Endodermal cell (in vitro differentiated cells): ENCODE measurements around the gene BSX. TPM values are rescaled to one million over a fixed set of nuclear protein-coding genes. Genes with fewer than 3 reads are reported as not detected.

Experiments used
- DNase-seq: peaks from one replicate; pipeline ENCODE4 v3.0.0-alpha.2; 2017
- H3K27ac ChIP-seq: 2 replicates; pipeline ENCODE4 v1.5.1; 2013; ENCODE audit warnings: mild to moderate bottlenecking, low read depth, low read length, moderate library complexity
- H3K27me3 ChIP-seq: 2 replicates; pipeline ENCODE4 v1.6.1; 2013; ENCODE audit warnings: mild to moderate bottlenecking, low read length, moderate library complexity; ENCODE audit not compliant: insufficient read depth, control insufficient read depth, poor library complexity, severe bottlenecking
- H3K36me3 ChIP-seq: 2 replicates; pipeline ENCODE4 v1.7.0; 2013; ENCODE audit warnings: mild to moderate bottlenecking, low read length, moderate library complexity; ENCODE audit not compliant: control insufficient read depth, insufficient read depth
- H3K4me1 ChIP-seq: one replicate; pipeline ENCODE4 v1.7.0; 2013; ENCODE audit warnings: low read length; ENCODE audit not compliant: control insufficient read depth, insufficient read depth
- H3K4me3 ChIP-seq: 2 replicates; pipeline ENCODE4 v1.5.1; 2013; ENCODE audit warnings: mild to moderate bottlenecking, low read length, moderate library complexity
- H3K9ac ChIP-seq: 2 replicates; pipeline ENCODE4 v1.6.1; 2013; ENCODE audit warnings: mild to moderate bottlenecking, low read length, moderate library complexity; ENCODE audit not compliant: poor library complexity, severe bottlenecking; ENCODE audit errors: extremely low read depth
- H3K9me3 ChIP-seq: 2 replicates; pipeline ENCODE4 v1.6.1; 2013; ENCODE audit warnings: mild to moderate bottlenecking, low read length, moderate library complexity; ENCODE audit not compliant: control insufficient read depth
- H3K27ac Mint-ChIP-seq: 2 replicates; pipeline ENCODE4 v1.8.0; 2020; ENCODE audit warnings: mixed read lengths
- H3K27me3 Mint-ChIP-seq: 2 replicates; pipeline ENCODE4 v1.8.0; 2021; ENCODE audit warnings: mild to moderate bottlenecking, mixed read lengths; ENCODE audit not compliant: insufficient read depth
- H3K36me3 Mint-ChIP-seq: 2 replicates; pipeline ENCODE4 v1.8.0; 2020; ENCODE audit warnings: low read depth, mixed read lengths
- H3K4me1 Mint-ChIP-seq: 2 replicates; pipeline ENCODE4 v1.8.0; 2020; ENCODE audit warnings: mixed read lengths
- H3K4me3 Mint-ChIP-seq: 2 replicates; pipeline ENCODE4 v1.8.0; 2020; ENCODE audit warnings: mild to moderate bottlenecking, moderate library complexity, mixed read lengths
- H3K9me3 Mint-ChIP-seq: 2 replicates; pipeline ENCODE4 v1.8.0; 2020; ENCODE audit warnings: mild to moderate bottlenecking, mixed read lengths
- WGBS, 2 experiments: methylation state at CpG; one replicate each; pipeline versions ENCODE4 v1.1.5 to v1.1.7; 2013; ENCODE audit warnings: missing lambda C conversion rate in 2 of 2, mixed read lengths in 1 of 2; ENCODE audit not compliant: insufficient coverage in 1 of 2, insufficient read length in 1 of 2; 5-methylcytosine and 5-hydroxymethylcytosine counted together
- total RNA-seq, 2 donors: library from RNA; stranded (reverse); fragmentation: NEBNext Ultra II Directional in 1 of 2; extraction: Animal tissue kit (Norgen Biotek cat#: 25700) in 1 of 2; gene quantifications; 2 replicates in 1 of 2; 3 replicates in 1 of 2; pipeline ENCODE4 v1.2.1, GENCODE V29; 2021
- TF ChIP-seq, protein P1 (sequence below): fragments of 200-600 bp; sonication (generic); conservative IDR thresholded peaks from 2 replicates; pipeline ENCODE4 v1.5.0; 2021; ENCODE audit warnings: antibody characterized with exemption, mild to moderate bottlenecking

The BSX gene
- total RNA-seq, 2 donors from 2014 or later, result not detected

DNA sequence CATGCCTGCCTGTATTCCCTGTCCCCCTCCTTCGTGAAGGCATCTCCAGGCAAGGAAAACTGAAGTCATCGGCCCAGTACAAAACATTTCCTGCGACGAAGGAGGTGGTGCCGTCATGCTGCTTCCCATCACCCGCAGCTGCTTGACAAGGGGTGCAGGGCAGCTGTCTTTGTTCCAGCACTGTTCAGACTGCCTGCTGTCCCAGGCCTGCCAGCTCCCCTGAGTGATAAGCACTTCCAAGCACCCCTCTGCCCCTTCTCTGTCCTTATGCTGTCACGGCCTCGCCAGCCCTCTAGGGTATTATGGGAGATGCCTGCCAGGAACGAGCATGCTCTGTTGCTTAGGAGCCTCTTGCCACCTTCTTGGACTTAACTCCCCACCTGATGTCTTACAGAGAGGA lies 37.1 kb upstream of the BSX start:
- 90% methylated on average over 9 of the region's 9 CpGs for WGBS, 2 experiments
- Histone ChIP-seq H3K27me3 (peaks cover 11% of the 10 kb centered on the region), H3K27ac (no peak overlapping the region), H3K9me3 (no peaks in the 10 kb centered on the region), H3K9ac (no peak overlapping the region), H3K4me3 (no peak overlapping the region), H3K36me3 (no peaks in the 10 kb centered on the region), H3K4me1 (no peaks in the 10 kb centered on the region)
- Mint-ChIP-seq H3K4me3 (no peak overlapping the region), H3K4me1 (peaks cover 6% of the 10 kb centered on the region), H3K9me3 (peaks cover 6% of the 10 kb centered on the region), H3K36me3 (no peaks in the 10 kb centered on the region), H3K27ac (no peak overlapping the region), H3K27me3 (peaks cover 23% of the 10 kb centered on the region)
- DNase-seq, result no peak
- TF ChIP-seq, protein P1, sequence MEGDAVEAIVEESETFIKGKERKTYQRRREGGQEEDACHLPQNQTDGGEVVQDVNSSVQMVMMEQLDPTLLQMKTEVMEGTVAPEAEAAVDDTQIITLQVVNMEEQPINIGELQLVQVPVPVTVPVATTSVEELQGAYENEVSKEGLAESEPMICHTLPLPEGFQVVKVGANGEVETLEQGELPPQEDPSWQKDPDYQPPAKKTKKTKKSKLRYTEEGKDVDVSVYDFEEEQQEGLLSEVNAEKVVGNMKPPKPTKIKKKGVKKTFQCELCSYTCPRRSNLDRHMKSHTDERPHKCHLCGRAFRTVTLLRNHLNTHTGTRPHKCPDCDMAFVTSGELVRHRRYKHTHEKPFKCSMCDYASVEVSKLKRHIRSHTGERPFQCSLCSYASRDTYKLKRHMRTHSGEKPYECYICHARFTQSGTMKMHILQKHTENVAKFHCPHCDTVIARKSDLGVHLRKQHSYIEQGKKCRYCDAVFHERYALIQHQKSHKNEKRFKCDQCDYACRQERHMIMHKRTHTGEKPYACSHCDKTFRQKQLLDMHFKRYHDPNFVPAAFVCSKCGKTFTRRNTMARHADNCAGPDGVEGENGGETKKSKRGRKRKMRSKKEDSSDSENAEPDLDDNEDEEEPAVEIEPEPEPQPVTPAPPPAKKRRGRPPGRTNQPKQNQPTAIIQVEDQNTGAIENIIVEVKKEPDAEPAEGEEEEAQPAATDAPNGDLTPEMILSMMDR, result no peak

DNA sequence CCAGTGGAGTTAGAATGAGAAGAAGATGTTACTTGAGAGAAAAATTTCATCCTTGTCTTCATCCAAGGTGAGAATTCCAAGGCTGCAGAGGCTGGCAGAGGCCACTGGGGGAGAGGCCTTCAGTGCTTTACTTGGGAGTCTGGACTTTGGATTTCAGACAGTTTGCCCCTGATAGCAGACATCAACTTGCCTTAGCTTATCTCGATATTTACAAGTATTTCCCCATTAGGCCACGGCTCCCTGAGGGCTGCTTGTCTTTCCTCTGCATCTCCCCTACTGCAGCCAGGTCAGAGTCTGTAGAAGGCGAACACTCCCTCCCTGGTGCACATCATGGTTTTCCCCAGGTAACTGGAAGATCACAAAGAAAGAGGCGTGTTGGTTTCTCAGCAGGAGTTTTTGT lies 29.9 kb upstream of the BSX start:
- 81 to 85% methylated on average over 4 of the region's 4 CpGs for WGBS, 2 experiments
- H3K36me3 Mint-ChIP-seq, result no peaks in the 10 kb centered on the region

DNA sequence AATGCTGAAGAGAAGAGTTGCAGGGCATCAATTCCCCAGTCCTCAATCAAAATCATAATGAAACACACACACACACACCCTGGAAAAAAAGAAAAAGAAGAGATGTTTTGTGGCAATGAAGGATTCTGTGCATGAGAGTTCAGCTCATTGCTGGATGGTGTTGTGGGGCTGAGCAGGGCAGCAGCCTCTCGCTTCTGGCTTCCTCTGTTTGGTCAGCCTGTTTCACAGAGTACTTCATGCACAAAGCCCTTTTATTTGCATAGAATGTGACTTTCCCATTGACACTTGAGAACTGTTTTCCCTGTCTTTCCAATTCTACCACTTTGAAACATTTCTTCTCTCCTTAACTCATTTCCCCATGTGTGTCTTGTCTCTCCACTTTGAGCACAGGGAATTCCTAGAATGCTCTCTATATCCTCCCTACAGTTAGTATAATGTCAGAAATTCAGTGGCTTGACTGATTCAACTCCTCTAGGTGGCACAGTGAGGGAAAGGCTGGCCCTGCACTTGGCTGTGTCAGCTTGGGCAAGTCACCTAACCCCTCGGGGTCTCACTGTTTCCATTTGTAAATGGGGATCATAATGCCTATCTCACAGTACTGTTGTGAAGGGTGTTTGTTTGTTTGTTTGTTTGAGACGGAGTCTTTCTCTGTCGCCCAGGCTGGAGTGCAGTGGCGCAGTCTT lies 25.4 kb upstream of the BSX start:
- 79 to 92% methylated on average over 3 to 5 of the region's 5 CpGs for WGBS, 2 experiments

More for the DNA sequence above, 29.9 kb upstream of the BSX start:
- Mint-ChIP-seq H3K4me3 (no peak overlapping the region), H3K4me1 (peaks cover 29% of the 10 kb centered on the region), H3K9me3 (no peaks in the 10 kb centered on the region), H3K27ac (peak overlapping the region; percentile 20), H3K27me3 (peaks cover 1% of the 10 kb centered on the region)
- Histone ChIP-seq H3K27me3 (no peaks in the 10 kb centered on the region), H3K9me3 (no peaks in the 10 kb centered on the region), H3K4me3 (no peak overlapping the region), H3K36me3 (no peaks in the 10 kb centered on the region), H3K4me1 (no peaks in the 10 kb centered on the region), H3K9ac (no peak overlapping the region), H3K27ac (no peak overlapping the region)
- peak; percentile 65 for DNase-seq
- TF ChIP-seq, protein P1, result peak; percentile 62

More for the DNA sequence above, 25.4 kb upstream of the BSX start:
- Mint-ChIP-seq H3K27ac (peak overlapping the region; percentile 22), H3K36me3 (no peaks in the 10 kb centered on the region), H3K4me3 (no peak overlapping the region), H3K4me1 (peaks cover 23% of the 10 kb centered on the region), H3K9me3 (no peaks in the 10 kb centered on the region), H3K27me3 (no peaks in the 10 kb centered on the region)
- no peaks in the 10 kb centered on the region for H3K9me3 ChIP-seq
- H3K9ac ChIP-seq, result no peak overlapping the region
- no peak overlapping the region for H3K4me3 ChIP-seq
- DNase-seq, result peak; percentile 72
- no peaks in the 10 kb centered on the region for H3K4me1 ChIP-seq
- H3K27ac ChIP-seq, result no peak overlapping the region
- H3K27me3 ChIP-seq, result no peaks in the 10 kb centered on the region
- TF ChIP-seq, protein P1, result peak; percentile 42
- no peaks in the 10 kb centered on the region for H3K36me3 ChIP-seq
